SK-N-MC (cell line): ENCODE results near the gene EFHD2.

Source experiments
- DNase-seq: peaks from one replicate; pipeline ENCODE4 v3.0.0-alpha.2; 2011; ENCODE audit warnings: low read depth, low spot score
- H3K27ac ChIP-seq: fragments of 200-600 bp; sonication (generic); 2 replicates; pipeline ENCODE4 v1.5.1; 2016; ENCODE audit warnings: mixed run types
- H3K36me3 ChIP-seq: fragments of 200-600 bp; sonication (generic); 2 replicates; pipeline ENCODE4 v1.6.1; 2017; ENCODE audit warnings: antibody characterized with exemption, low read length, mixed read lengths; ENCODE audit not compliant: insufficient read depth
- H3K4me3 ChIP-seq: fragments of 200-600 bp; sonication (generic); 2 replicates; pipeline ENCODE4 v1.5.1; 2016
- H3K9ac ChIP-seq: fragments of 200-600 bp; sonication (generic); 2 replicates; pipeline ENCODE4 v1.8.0; 2017; ENCODE audit warnings: mixed run types, mixed read lengths; ENCODE audit not compliant: insufficient read length
- H3K9me3 ChIP-seq: fragments of 200-600 bp; sonication (generic); 2 replicates; pipeline ENCODE4 v1.6.1; 2017; ENCODE audit warnings: low read depth, mild to moderate bottlenecking, antibody characterized with exemption, low read length, moderate library complexity, mixed read lengths
- EZH2 ChIP-seq: fragments of 200-600 bp; sonication (generic); IDR thresholded peaks from one replicate; pipeline ENCODE4 v1.6.1; 2017; ENCODE audit warnings: antibody characterized with exemption
- FOXP2 ChIP-seq: optimal IDR thresholded peaks from 2 replicates; pipeline ENCODE3; 2011; ENCODE audit warnings: mild to moderate bottlenecking, moderate library complexity; ENCODE audit not compliant: insufficient read depth; ENCODE audit errors: extremely low read length, control extremely low read depth
- POLR2AphosphoS5 ChIP-seq: IDR thresholded peaks from 2 replicates; pipeline ENCODE4 v1.6.1; 2012; ENCODE audit warnings: mild to moderate bottlenecking, low read depth, low read length, borderline replicate concordance

The EFHD2 gene

GRCh38 chr1:15413563-15414444, 4.1 kb downstream of the EFHD2 start:
- Histone ChIP-seq H3K27ac (no peak overlapping the region), H3K36me3 (no peaks in the 10 kb centered on the region), H3K9me3 (no peaks in the 10 kb centered on the region), H3K4me3 (no peak overlapping the region), H3K9ac (no peak overlapping the region)
- TF ChIP-seq POLR2AphosphoS5 (no peak), FOXP2 (no peak), EZH2 (no peak)
- DNase-seq: no peak

GRCh38 chr1:15414445-15414983, 4.8 kb downstream of the EFHD2 start:
- H3K4me3 ChIP-seq: no peak overlapping the region
- H3K9ac ChIP-seq: no peak overlapping the region
- DNase-seq: no peak
- H3K9me3 ChIP-seq: no peaks in the 10 kb centered on the region
- H3K27ac ChIP-seq: no peak overlapping the region
- no peaks in the 10 kb centered on the region for H3K36me3 ChIP-seq
- TF ChIP-seq FOXP2: no peak
- TF ChIP-seq POLR2AphosphoS5: no peak
- TF ChIP-seq EZH2: no peak

DNA sequence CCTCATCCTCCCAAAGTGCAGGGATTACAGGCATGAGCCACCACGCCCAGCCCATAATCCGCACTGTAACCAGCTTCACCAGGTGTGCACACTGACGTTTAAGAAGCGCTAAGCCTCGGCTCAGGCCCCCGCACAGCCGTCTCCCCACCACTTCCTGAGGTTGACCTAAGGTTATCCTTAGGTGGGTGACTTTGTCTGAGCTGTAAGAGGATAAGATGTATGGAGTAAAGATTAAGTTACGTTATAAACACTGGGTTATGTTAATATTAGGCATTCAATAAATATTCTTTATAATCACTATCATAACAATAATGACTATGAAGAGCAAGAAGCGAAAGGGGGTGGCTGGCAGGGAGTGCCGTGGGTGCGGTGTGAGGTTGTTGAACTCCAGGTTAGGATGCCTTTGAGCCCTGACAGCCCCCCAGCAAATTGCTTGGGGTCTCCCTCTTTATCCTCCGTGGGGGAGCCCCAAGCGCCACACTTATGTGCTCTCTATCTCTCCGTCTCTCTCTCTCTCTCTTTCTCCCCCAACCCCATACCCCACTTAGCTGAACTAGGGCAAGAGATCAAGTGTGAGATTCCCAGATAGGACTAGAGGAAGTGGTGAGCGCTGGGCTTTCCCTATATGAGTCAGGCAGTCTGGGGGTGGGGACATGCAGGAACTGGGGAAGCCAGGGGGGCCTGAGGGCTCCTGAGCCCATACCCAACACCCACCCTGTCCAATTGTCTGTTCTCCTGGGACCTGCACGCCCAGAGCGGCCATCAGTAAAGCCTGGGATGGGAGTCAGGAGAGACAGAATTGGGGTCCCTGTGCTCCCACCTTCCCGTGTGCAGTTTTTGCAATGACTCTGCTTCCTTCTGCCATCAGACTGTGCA, 7.6 kb downstream of the EFHD2 start:
- Histone ChIP-seq H3K9me3 (no peaks in the 10 kb centered on the region), H3K36me3 (peaks cover 5% of the 10 kb centered on the region; the same call in 1 of the 2 replicates), H3K4me3 (no peak overlapping the region), H3K9ac (no peak overlapping the region), H3K27ac (no peak overlapping the region)
- TF ChIP-seq POLR2AphosphoS5 (no peak), FOXP2 (no peak), EZH2 (no peak)
- DNase-seq: no peak

- Histone ChIP-seq H3K9me3 (no peaks in the 10 kb centered on the region), H3K4me3 (no peak overlapping the region), H3K36me3 (peaks cover 5% of the 10 kb centered on the region; the same call in 1 of the 2 replicates), H3K27ac (no peak overlapping the region), H3K9ac (no peak overlapping the region)
- TF ChIP-seq POLR2AphosphoS5 (no peak), EZH2 (no peak), FOXP2 (no peak)
- DNase-seq: no peak
These were observed 9.3 kb downstream of the EFHD2 start for GRCh38 chr1:15418806-15419515.

GRCh38 chr1:15420853-15421465, 11.3 kb downstream of the EFHD2 start:
- no peak overlapping the region for H3K9ac ChIP-seq
- no peak for DNase-seq
- TF ChIP-seq FOXP2 (no peak), POLR2AphosphoS5 (no peak), EZH2 (no peak)
- no peak overlapping the region for H3K4me3 ChIP-seq
- no peak overlapping the region for H3K27ac ChIP-seq
- no peaks in the 10 kb centered on the region for H3K9me3 ChIP-seq
- H3K36me3 ChIP-seq: peaks cover 5% of the 10 kb centered on the region; the same call in 1 of the 2 replicates

- TF ChIP-seq FOXP2: no peak
- Histone ChIP-seq H3K9me3 (no peaks in the 10 kb centered on the region), H3K27ac (no peak overlapping the region), H3K4me3 (no peak overlapping the region), H3K9ac (no peak overlapping the region), H3K36me3 (peaks cover 5% of the 10 kb centered on the region; the same call in 1 of the 2 replicates)
- no peak for DNase-seq
These were observed 13.2 kb downstream of the EFHD2 start for GRCh38 chr1:15422871-15423270.

DNA sequence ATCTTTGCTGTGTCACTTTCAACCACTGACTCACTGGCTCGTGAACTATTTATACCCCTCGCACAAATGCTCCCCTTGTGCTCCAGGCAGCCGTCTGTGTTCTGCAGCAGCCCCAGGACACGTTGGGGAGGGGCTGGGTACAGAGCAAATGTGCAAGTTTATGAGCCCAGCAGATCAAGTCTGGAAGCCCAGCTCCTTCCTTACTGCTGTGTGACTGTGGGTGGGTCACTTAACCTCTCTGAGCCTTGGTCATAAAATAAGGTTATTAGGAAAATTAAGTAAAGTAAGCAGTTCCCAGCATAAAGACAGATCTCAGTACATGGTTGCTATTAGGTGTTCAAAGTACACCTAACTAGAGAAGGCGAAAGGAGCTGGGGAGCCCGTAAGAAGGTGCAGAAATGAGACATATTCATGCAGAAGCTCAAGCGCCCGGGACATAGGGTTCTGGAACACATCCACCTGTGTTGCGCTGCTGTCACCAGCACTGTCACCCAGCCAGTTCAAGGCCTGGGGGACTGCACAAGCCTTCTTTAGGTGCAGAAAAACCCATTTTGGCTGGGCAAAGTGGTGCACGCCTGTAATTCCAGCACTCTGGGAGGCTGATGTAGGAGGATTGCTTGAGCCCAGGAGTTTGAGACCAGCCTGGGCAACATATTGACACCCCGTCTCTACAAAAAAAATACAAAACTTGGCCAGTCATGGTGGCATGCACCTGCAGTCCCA, 13.8 kb downstream of the EFHD2 start:
- Histone ChIP-seq H3K27ac (no peak overlapping the region), H3K9me3 (no peaks in the 10 kb centered on the region), H3K4me3 (no peak overlapping the region), H3K36me3 (peaks cover 5% of the 10 kb centered on the region; the same call in 1 of the 2 replicates), H3K9ac (no peak overlapping the region)
- no peak for TF ChIP-seq EZH2
- no peak for TF ChIP-seq FOXP2
- TF ChIP-seq POLR2AphosphoS5: no peak
- no peak for DNase-seq
